Neural progenitor cell (in vitro differentiated cells): ENCODE measurements around the gene HSPA12B. TPM values are rescaled to one million over a fixed set of nuclear protein-coding genes. Genes with fewer than 3 reads are reported as not detected.

Experiments used
- DNase-seq: peaks from one replicate; pipeline ENCODE4 v3.0.0-alpha.2; 2016; ENCODE audit warnings: low spot score
- H2AFZ ChIP-seq: fragments of 200-600 bp; sonication (generic); replicated peaks from 2 replicates; pipeline ENCODE4 v1.6.1; 2016; ENCODE audit warnings: antibody characterized with exemption
- H3F3A ChIP-seq: fragments of 200-600 bp; sonication (generic); 2 replicates; pipeline ENCODE4 v1.6.1; 2016; ENCODE audit warnings: antibody characterized with exemption, low read depth
- H3K27ac ChIP-seq: fragments of 200-600 bp; sonication (generic); 2 replicates; pipeline ENCODE4 v1.5.1; 2016; ENCODE audit warnings: mild to moderate bottlenecking
- H3K27me3 ChIP-seq: fragments of 200-600 bp; sonication (generic); 2 replicates; pipeline ENCODE4 v1.6.1; 2016; ENCODE audit warnings: mild to moderate bottlenecking, moderate library complexity
- H3K36me3 ChIP-seq: fragments of 200-600 bp; sonication (generic); 2 replicates; pipeline ENCODE4 v1.5.1; 2016
- H3K4me1 ChIP-seq: fragments of 200-600 bp; sonication (generic); 2 replicates; pipeline ENCODE4 v1.6.1; 2016; ENCODE audit warnings: mixed run types
- H3K4me2 ChIP-seq: fragments of 200-600 bp; sonication (generic); 2 replicates; pipeline ENCODE4 v1.6.1; 2016
- H3K4me3 ChIP-seq: fragments of 200-600 bp; sonication (generic); 2 replicates; pipeline ENCODE4 v1.5.1; 2016
- H3K79me2 ChIP-seq: fragments of 200-600 bp; sonication (generic); 2 replicates; pipeline ENCODE4 v1.6.1; 2016; ENCODE audit warnings: low read depth
- H3K9ac ChIP-seq: fragments of 200-600 bp; sonication (generic); 2 replicates; pipeline ENCODE4 v1.6.1; 2016
- H3K9me3 ChIP-seq: fragments of 200-600 bp; sonication (generic); 2 replicates; pipeline ENCODE4 v1.5.1; 2016; ENCODE audit warnings: low read depth
- H4K20me1 ChIP-seq: fragments of 200-600 bp; sonication (generic); 2 replicates; pipeline ENCODE4 v1.6.1; 2016; ENCODE audit warnings: low read depth
- H3K27ac Mint-ChIP-seq: 3 replicates; pipeline ENCODE4 v1.8.0; 2021; ENCODE audit warnings: mixed read lengths
- H3K27me3 Mint-ChIP-seq: 2 replicates; pipeline ENCODE4 v1.8.0; 2022; ENCODE audit warnings: low read depth, mild to moderate bottlenecking, inconsistent platforms, moderate library complexity, mixed read lengths; ENCODE audit not compliant: insufficient read depth
- H3K36me3 Mint-ChIP-seq: 3 replicates; pipeline ENCODE4 v1.8.0; 2021; ENCODE audit warnings: mixed read lengths
- H3K4me1 Mint-ChIP-seq: 3 replicates; pipeline ENCODE4 v1.8.0; 2021; ENCODE audit warnings: mixed read lengths
- H3K4me3 Mint-ChIP-seq: 3 replicates; pipeline ENCODE4 v1.8.0; 2021; ENCODE audit warnings: mild to moderate bottlenecking, moderate library complexity, mixed read lengths
- H3K9me3 Mint-ChIP-seq: 3 replicates; pipeline ENCODE4 v1.8.0; 2020; ENCODE audit warnings: mixed read lengths
- CTCF ChIP-seq: fragments of 200-600 bp; sonication (generic); IDR thresholded peaks from 2 replicates; pipeline ENCODE4 v1.5.1; 2017; ENCODE audit warnings: antibody characterized with exemption, mild to moderate bottlenecking
- EZH2 ChIP-seq: fragments of 200-600 bp; sonication (generic); IDR thresholded peaks from 2 replicates; pipeline ENCODE4 v1.6.1; 2017; ENCODE audit warnings: antibody characterized with exemption, mild to moderate bottlenecking, moderate library complexity
- EZH2phosphoT487 ChIP-seq: fragments of 200-600 bp; sonication (generic); IDR thresholded peaks from 2 replicates; pipeline ENCODE4 v1.6.1; 2017; ENCODE audit warnings: antibody characterized with exemption
- total RNA-seq: library from RNA; depleted of rRNA; stranded (reverse); fragments of >200 nt; gene quantifications from 2 replicates; pipeline ENCODE4 v1.2.3, GENCODE V29; 2015; ENCODE audit warnings: low replicate concordance

Gene HSPA12B
- total RNA-seq, 1 donor from 2014 or later, result 0.15 TPM

GRCh38 chr20:3743251-3743650, 10.8 kb downstream of the HSPA12B start:
- Mint-ChIP-seq H3K4me1 (peaks cover 16% of the 10 kb centered on the region), H3K27me3 (peaks cover 20% of the 10 kb centered on the region), H3K9me3 (peaks cover 7% of the 10 kb centered on the region), H3K4me3 (no peak overlapping the region), H3K27ac (no peak overlapping the region), H3K36me3 (no peaks in the 10 kb centered on the region)
- H3K79me2 ChIP-seq, result no peaks in the 10 kb centered on the region
- no peak overlapping the region for H3K27ac ChIP-seq
- no peak overlapping the region for H3K9ac ChIP-seq
- DNase-seq, result no peak
- H3K9me3 ChIP-seq, result no peaks in the 10 kb centered on the region
- no peak overlapping the region for H3K4me3 ChIP-seq
- H3K4me2 ChIP-seq, result no peak overlapping the region
- H3K27me3 ChIP-seq, result peaks cover 51% of the 10 kb centered on the region
- no peaks in the 10 kb centered on the region for H3K36me3 ChIP-seq
- H4K20me1 ChIP-seq, result no peaks in the 10 kb centered on the region
- H3K4me1 ChIP-seq, result peaks cover 5% of the 10 kb centered on the region
- H3F3A ChIP-seq, result no peaks in the 10 kb centered on the region
- TF ChIP-seq CTCF (no peak), EZH2 (no peak), EZH2phosphoT487 (no peak)
- H2AFZ ChIP-seq, result no peak overlapping the region

- Histone ChIP-seq H3K4me1 (peaks cover 5% of the 10 kb centered on the region), H3K36me3 (no peaks in the 10 kb centered on the region), H3F3A (no peaks in the 10 kb centered on the region), H3K79me2 (no peaks in the 10 kb centered on the region), H3K9ac (no peak overlapping the region), H3K9me3 (no peaks in the 10 kb centered on the region), H2AFZ (no peak overlapping the region), H3K4me3 (no peak overlapping the region), H3K4me2 (no peak overlapping the region), H4K20me1 (no peaks in the 10 kb centered on the region), H3K27ac (no peak overlapping the region), H3K27me3 (peaks cover 59% of the 10 kb centered on the region)
- TF ChIP-seq EZH2phosphoT487, result no peak
- TF ChIP-seq CTCF, result no peak
- TF ChIP-seq EZH2, result no peak
- no peak overlapping the region for H3K4me3 Mint-ChIP-seq
- H3K9me3 Mint-ChIP-seq, result peaks cover 7% of the 10 kb centered on the region
- peaks cover 10% of the 10 kb centered on the region for H3K4me1 Mint-ChIP-seq
- DNase-seq, result no peak
- no peak overlapping the region for H3K27ac Mint-ChIP-seq
- H3K36me3 Mint-ChIP-seq, result no peaks in the 10 kb centered on the region
- peaks cover 26% of the 10 kb centered on the region for H3K27me3 Mint-ChIP-seq
These were observed 11.6 kb downstream of the HSPA12B start for GRCh38 chr20:3744037-3744436.

GRCh38 chr20:3744806-3745685, 12.6 kb downstream of the HSPA12B start:
- peaks cover 7% of the 10 kb centered on the region for H3K9me3 Mint-ChIP-seq
- no peak overlapping the region for H3K9ac ChIP-seq
- peak overlapping the region; percentile 51 for H3K4me3 ChIP-seq
- peak overlapping the region; percentile 10 for H3K4me3 Mint-ChIP-seq
- TF ChIP-seq EZH2phosphoT487, result no peak
- peak; percentile 11 for TF ChIP-seq CTCF
- H3K4me2 ChIP-seq, result peak overlapping the region; percentile 76
- DNase-seq, result peak; percentile 95
- no peaks in the 10 kb centered on the region for H3K9me3 ChIP-seq
- no peaks in the 10 kb centered on the region for H3K79me2 ChIP-seq
- peaks cover 2% of the 10 kb centered on the region for H3K4me1 ChIP-seq
- H3K27ac Mint-ChIP-seq, result no peak overlapping the region
- peaks cover 28% of the 10 kb centered on the region for H3K27me3 Mint-ChIP-seq
- H3K36me3 ChIP-seq, result no peaks in the 10 kb centered on the region
- no peaks in the 10 kb centered on the region for H3K36me3 Mint-ChIP-seq
- peaks cover 3% of the 10 kb centered on the region for H3K4me1 Mint-ChIP-seq
- H3K27me3 ChIP-seq, result peaks cover 69% of the 10 kb centered on the region
- no peaks in the 10 kb centered on the region for H3F3A ChIP-seq
- H2AFZ ChIP-seq, result peak overlapping the region; percentile 76
- no peak overlapping the region for H3K27ac ChIP-seq
- peaks cover 2% of the 10 kb centered on the region for H4K20me1 ChIP-seq
